GM08714 (cell line): Measurements from ENCODE around the gene STRA8.

Experiments used
- H3K4me3 ChIP-seq: fragments of 200-500 bp; sonication (Bioruptor generic); 2 replicates; pipeline ENCODE4 v1.5.1; 2014; ENCODE audit warnings: mild to moderate bottlenecking, low read length, inconsistent platforms
- ZNF274 ChIP-seq: IDR thresholded peaks from 2 replicates; pipeline ENCODE4 v1.6.1; 2012; ENCODE audit warnings: mild to moderate bottlenecking, low read depth, low read length

The STRA8 gene

GRCh38 chr7:135260930-135261721, 27.5 kb downstream of the STRA8 start:
- no peak overlapping the region for H3K4me3 ChIP-seq
- TF ChIP-seq ZNF274 = no peak

GRCh38 chr7:135262623-135263320, 29.1 kb downstream of the STRA8 start:
- TF ChIP-seq ZNF274 = no peak

DNA sequence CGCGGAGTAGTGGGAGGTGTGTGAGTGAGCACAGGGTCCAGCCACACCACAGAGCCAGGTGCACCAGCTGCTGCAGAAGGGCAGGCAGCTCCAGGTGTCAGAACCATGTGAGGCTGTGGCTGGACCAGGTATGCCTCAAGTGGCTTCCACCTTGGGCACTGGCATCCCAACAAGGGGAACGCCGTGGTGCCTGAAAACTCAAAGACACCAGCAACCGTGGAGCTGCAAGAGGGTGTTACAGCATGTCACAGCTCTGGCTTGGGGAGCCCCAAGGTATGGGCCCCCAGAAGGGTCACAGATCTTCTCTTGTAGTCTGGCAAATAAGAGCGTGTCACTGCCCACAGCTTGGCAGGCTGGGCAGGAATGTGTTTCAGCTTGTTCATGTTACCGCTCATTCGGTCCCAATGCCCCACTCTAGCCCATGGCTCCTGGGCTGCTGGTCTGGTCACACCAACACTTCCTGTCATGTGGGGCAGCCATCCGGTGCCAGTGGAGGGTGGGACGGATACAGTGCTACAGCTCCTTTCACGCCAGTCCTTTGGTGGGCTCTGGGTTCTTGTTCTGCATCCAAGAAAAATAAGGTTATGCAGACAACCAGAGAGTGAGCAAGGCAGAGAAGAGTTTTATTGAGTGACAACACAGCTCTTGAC, 29.8 kb downstream of the STRA8 start:
- H3K4me3 ChIP-seq = no peak overlapping the region
- no peak for TF ChIP-seq ZNF274

More at GRCh38 chr7:135262623-135263320, 29.1 kb downstream of the STRA8 start:
- no peak overlapping the region for H3K4me3 ChIP-seq

GRCh38 chr7:135265637-135266036, 32.0 kb downstream of the STRA8 start:
- H3K4me3 ChIP-seq = no peak overlapping the region

GRCh38 chr7:135269921-135270320, 36.3 kb downstream of the STRA8 start:
- H3K4me3 ChIP-seq = no peak overlapping the region
- TF ChIP-seq ZNF274 = no peak

More at GRCh38 chr7:135265637-135266036, 32.0 kb downstream of the STRA8 start:
- TF ChIP-seq ZNF274 = no peak

DNA sequence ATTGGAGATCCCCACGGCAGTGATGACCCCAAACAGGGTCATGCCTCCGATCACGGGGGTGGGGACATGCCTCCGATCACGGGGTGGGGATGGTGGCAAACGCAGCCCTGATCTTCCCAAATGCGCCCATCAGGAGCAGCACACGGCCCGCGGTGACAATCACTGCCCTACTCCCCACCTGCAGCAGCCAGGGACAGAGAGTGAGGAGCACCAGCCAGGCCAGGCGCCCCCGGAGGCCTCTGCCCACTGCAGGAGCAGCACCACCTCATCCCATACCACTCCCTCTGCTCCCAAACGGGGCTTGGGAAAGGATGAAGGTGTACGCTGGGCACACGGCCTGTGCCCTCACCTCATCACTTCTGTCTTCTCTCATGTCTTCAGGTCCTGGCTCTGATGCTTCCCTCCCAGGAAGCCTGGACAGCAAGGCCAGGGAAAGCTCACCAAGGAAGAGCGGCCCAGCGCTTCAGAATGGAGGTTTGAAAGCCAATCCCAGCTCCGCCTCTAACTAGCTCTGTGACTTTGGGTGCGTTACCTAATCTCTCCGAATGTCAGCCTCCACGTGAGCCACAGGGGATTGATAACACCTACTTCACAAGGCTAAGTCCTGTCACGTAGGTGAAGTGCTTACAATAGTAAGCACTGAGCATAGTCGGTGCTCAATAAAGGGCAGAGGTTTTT, 37.1 kb downstream of the STRA8 start:
- no peak for TF ChIP-seq ZNF274
- no peak overlapping the region for H3K4me3 ChIP-seq

DNA sequence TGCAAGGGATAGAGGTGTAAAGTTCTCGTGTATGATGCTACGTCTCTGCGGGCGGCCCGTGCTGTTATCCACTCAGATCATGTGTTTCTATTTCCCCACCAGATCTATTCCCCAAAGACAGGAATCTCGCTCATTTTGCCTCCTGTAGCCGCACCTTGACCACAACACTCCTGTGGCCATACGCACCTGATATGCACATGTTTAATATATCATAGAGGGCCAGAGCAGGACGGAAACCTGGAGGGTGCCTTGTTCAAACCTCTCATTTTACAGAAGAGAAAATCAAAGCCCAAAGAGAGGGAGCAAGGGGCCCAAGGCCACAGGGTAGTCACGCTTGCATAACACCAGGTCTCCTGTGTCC, 37.6 kb downstream of the STRA8 start:
- TF ChIP-seq ZNF274 = no peak
- H3K4me3 ChIP-seq = no peak overlapping the region

GRCh38 chr7:135272303-135272702, 38.7 kb downstream of the STRA8 start:
- no peak overlapping the region for H3K4me3 ChIP-seq
- no peak for TF ChIP-seq ZNF274

GRCh38 chr7:135273581-135273980, 39.9 kb downstream of the STRA8 start:
- no peak for TF ChIP-seq ZNF274
- H3K4me3 ChIP-seq = no peak overlapping the region

DNA sequence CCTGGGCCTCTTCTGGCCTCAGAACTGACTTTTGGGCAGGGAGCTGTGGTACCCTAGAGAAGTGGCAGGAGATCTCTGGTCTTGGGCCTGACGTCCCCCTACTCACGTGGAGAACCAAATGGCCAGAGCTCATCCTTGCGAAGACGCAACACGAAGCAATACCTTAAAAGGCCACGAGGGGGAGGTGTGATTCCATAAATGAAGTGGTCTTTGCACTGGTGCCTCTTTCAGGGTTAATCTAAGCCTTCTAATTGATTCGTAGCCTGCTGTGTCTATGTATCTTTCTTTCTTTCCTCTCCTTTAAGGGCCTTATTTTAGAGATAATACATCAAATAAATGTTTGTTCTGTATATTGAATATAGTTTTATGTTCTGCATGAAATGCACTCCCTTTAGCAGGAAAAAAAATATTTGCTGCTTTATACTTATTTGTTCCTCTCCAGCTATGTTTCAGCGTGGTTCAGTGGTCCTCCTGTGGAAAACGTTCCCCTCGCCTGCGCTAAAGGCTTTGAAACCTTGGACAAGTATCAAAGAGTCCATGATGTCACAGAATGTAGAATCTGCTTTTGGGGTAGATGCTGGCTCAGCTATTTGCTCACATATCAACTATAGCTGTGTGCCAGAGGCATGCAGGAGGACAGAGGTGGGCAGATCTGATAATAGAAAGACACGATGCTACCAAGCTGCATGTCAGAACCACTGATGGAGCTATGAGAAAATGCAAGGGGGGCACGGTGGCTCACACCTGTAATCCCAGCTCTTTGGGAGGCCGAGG, 41.0 kb downstream of the STRA8 start:
- no peak for TF ChIP-seq ZNF274
- H3K4me3 ChIP-seq = no peak overlapping the region

DNA sequence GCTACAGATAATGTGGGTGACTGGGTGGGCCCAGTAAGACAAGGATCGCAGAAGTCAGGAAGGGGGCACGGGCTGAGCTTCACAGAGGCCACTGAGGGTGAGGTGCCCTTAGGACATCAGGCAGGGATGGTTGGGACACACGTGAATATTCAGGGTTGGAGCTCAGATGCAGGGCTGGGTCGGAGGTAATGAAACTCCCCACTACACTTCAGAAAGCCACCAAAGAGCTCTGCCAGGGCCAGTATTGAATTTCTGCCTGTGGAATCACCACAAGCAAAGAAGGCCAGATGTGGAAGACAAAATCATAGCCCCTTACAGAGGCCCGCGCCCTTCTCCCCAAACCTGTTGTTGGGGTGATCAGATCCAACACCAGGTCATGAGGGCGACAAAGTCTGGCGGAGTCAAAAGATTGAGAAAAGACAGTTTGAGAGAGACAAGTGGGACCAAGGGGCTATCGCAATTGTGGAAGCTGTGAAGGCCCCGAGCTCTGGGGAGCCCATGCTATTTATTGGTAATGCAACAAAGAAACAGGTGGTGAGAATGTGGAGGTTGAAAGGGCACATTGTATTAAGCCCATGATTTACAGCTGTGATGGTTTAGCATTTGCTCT, 42.4 kb downstream of the STRA8 start:
- TF ChIP-seq ZNF274 = no peak
- no peak overlapping the region for H3K4me3 ChIP-seq

DNA sequence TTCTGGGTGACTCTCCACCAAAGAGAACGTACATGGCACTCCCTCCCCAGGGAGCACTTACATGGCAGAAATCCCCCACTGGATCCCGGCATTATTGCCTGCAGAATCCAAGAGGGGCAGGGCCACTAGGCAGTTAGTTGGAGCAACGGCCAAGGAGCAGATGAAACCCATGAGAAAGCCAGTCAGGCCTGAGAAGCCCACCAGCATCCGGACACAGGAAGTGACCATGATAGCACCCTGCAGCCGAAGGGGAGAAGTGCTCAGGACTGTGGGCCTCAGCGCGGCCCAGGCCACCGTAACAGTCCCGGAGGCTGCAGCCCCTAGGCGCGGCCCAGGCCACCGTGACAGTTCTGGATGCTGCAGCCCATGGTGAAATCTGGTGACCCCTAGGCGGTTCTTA, 43.5 kb downstream of the STRA8 start:
- no peak for TF ChIP-seq ZNF274
- no peak overlapping the region for H3K4me3 ChIP-seq

GRCh38 chr7:135281363-135281949, 47.8 kb downstream of the STRA8 start:
- H3K4me3 ChIP-seq = no peak overlapping the region
- no peak for TF ChIP-seq ZNF274
